Neuronal stem cell (in vitro differentiated cells): ENCODE results near the gene IFIT1B.

Source experiments
- DNase-seq: peaks from one replicate; pipeline ENCODE4 v3.0.0-alpha.2; 2013; ENCODE audit warnings: low spot score
- H2AFZ ChIP-seq: one replicate; pipeline ENCODE4 v1.6.1; 2013; ENCODE audit warnings: mild to moderate bottlenecking, low read length, inconsistent platforms
- H2AK5ac ChIP-seq: 2 replicates; pipeline ENCODE4 v1.6.1; 2013; ENCODE audit warnings: low read depth, mild to moderate bottlenecking, inconsistent platforms, low read length, moderate library complexity, mixed read lengths
- H2BK120ac ChIP-seq: 2 replicates; pipeline ENCODE4 v1.6.1; 2013; ENCODE audit warnings: low read depth, mild to moderate bottlenecking, inconsistent platforms, low read length, moderate library complexity, mixed read lengths
- H2BK12ac ChIP-seq: one replicate; pipeline ENCODE4 v1.6.1; 2013; ENCODE audit warnings: low read length, inconsistent platforms
- H2BK15ac ChIP-seq: 2 replicates; pipeline ENCODE4 v1.6.1; 2013; ENCODE audit warnings: mild to moderate bottlenecking, low read length, inconsistent platforms, mixed read lengths
- H2BK5ac ChIP-seq: one replicate; pipeline ENCODE4 v1.6.1; 2013; ENCODE audit warnings: inconsistent platforms, mild to moderate bottlenecking, low read length, moderate library complexity
- H3K14ac ChIP-seq: one replicate; pipeline ENCODE4 v1.6.1; 2013; ENCODE audit warnings: low read length, inconsistent platforms
- H3K18ac ChIP-seq: 2 replicates; pipeline ENCODE4 v1.6.1; 2013; ENCODE audit warnings: low read length, inconsistent platforms
- H3K23ac ChIP-seq: 2 replicates; pipeline ENCODE4 v1.6.1; 2013; ENCODE audit warnings: low read depth, mild to moderate bottlenecking, mixed read lengths, low read length, inconsistent platforms; ENCODE audit not compliant: poor library complexity
- H3K27ac ChIP-seq: replicated peaks from 3 replicates; pipeline ENCODE4 v1.5.1; 2013; ENCODE audit warnings: low read length, inconsistent platforms
- H3K27me3 ChIP-seq, 3 experiments: 2 replicates each; pipeline ENCODE4 v1.6.1; 2013; ENCODE audit warnings: low read length in 3 of 3, mild to moderate bottlenecking in 2 of 3, inconsistent platforms in 1 of 3, low read depth in 1 of 3, mixed read lengths in 1 of 3, moderate library complexity in 1 of 3; ENCODE audit not compliant: control insufficient read depth in 3 of 3, insufficient read depth in 3 of 3
- H3K36me3 ChIP-seq, 2 donors: replicated peaks in 1 of 2; 2 replicates each; pipeline ENCODE4 v1.6.1; 2013; ENCODE audit warnings: low read length in 2 of 2; ENCODE audit not compliant: control insufficient read depth in 2 of 2, insufficient read depth in 2 of 2
- H3K4ac ChIP-seq: 2 replicates; pipeline ENCODE4 v1.6.1; 2013; ENCODE audit warnings: inconsistent platforms, mild to moderate bottlenecking, low read length, moderate library complexity
- H3K4me1 ChIP-seq, 2 donors: 1 replicate in 1 of 2; 2 replicates in 1 of 2; pipeline ENCODE4 v1.6.1; 2013; ENCODE audit warnings: low read length in 2 of 2, low read depth in 1 of 2; ENCODE audit not compliant: control insufficient read depth in 2 of 2, insufficient read depth in 1 of 2
- H3K4me2 ChIP-seq: one replicate; pipeline ENCODE4 v1.6.1; 2013; ENCODE audit warnings: mild to moderate bottlenecking, low read length, inconsistent platforms; ENCODE audit not compliant: insufficient read depth, poor library complexity, severe bottlenecking
- H3K4me3 ChIP-seq, 2 donors: 2 replicates each; pipeline ENCODE4 v1.5.1; 2013; ENCODE audit warnings: low read length in 2 of 2, mild to moderate bottlenecking in 2 of 2, inconsistent platforms in 1 of 2, moderate library complexity in 1 of 2
- H3K79me1 ChIP-seq: one replicate; pipeline ENCODE4 v1.6.1; 2013; ENCODE audit warnings: low read depth, mild to moderate bottlenecking, inconsistent platforms, low read length, moderate library complexity
- H3K9ac ChIP-seq: one replicate; pipeline ENCODE4 v1.6.1; 2013; ENCODE audit warnings: mild to moderate bottlenecking, low read depth, low read length, inconsistent platforms; ENCODE audit not compliant: poor library complexity
- H3K9me3 ChIP-seq, 2 donors: replicated peaks in 1 of 2; 2 replicates each; pipeline versions ENCODE3 to v1.6.1; 2013; ENCODE audit warnings: low read length in 2 of 2, mild to moderate bottlenecking in 2 of 2, inconsistent platforms in 1 of 2, low read depth in 1 of 2, mixed read lengths in 1 of 2, moderate library complexity in 1 of 2; ENCODE audit not compliant: control insufficient read depth in 2 of 2, insufficient read depth in 1 of 2
- H4K8ac ChIP-seq: one replicate; pipeline ENCODE4 v1.6.1; 2013; ENCODE audit warnings: low read depth, mild to moderate bottlenecking, inconsistent platforms, low read length, moderate library complexity
- H4K91ac ChIP-seq: one replicate; pipeline ENCODE4 v1.6.1; 2013; ENCODE audit warnings: low read length, low read depth, mild to moderate bottlenecking, inconsistent platforms; ENCODE audit not compliant: poor library complexity
- WGBS, 2 donors: extraction: QIAGEN DNeasy Blood & Tissue Kit; methylation state at CpG; one replicate each; pipeline ENCODE4 v1.1.7; 2013; ENCODE audit warnings: missing lambda C conversion rate in 2 of 2, mixed read lengths in 1 of 2; ENCODE audit not compliant: insufficient read length in 2 of 2, insufficient replicate concordance in 1 of 2; ENCODE audit errors: extremely low coverage in 2 of 2; 5-methylcytosine and 5-hydroxymethylcytosine counted together

The IFIT1B gene

GRCh38 chr10:89419548-89419947 lies 41.7 kb downstream of the IFIT1B start:
- Histone ChIP-seq H4K91ac (no peak overlapping the region), H3K79me1 (no peaks in the 10 kb centered on the region), H3K9me3 (peaks cover 0 to 9% of the 10 kb centered on the region in 2 donors), H3K4me2 (no peak overlapping the region), H2AFZ (no peak overlapping the region), H3K27me3 (no peaks in the 10 kb centered on the region), H3K9ac (no peak overlapping the region), H3K23ac (no peak overlapping the region), H4K8ac (no peak overlapping the region), H2AK5ac (no peak overlapping the region), H3K14ac (no peak overlapping the region), H3K27ac (no peak overlapping the region), H2BK12ac (no peak overlapping the region), H3K4ac (no peak overlapping the region), H2BK15ac (no peak overlapping the region), H2BK120ac (no peak overlapping the region), H3K36me3 (peaks cover 4 to 39% of the 10 kb centered on the region in 2 donors), H3K4me1 (peaks cover 0 to 4% of the 10 kb centered on the region in 2 donors), H3K4me3 (no peak overlapping the region), H3K18ac (no peak overlapping the region), H2BK5ac (no peak overlapping the region)
- no peak for DNase-seq
- WGBS, 2 donors, result no CpG with 5 or more reads among the region's 3 CpGs

- no peak overlapping the region for H3K4ac ChIP-seq
- H3K14ac ChIP-seq, result no peak overlapping the region
- H3K4me3 ChIP-seq, result no peak overlapping the region
- H3K18ac ChIP-seq, result no peak overlapping the region
- no peak overlapping the region for H3K27ac ChIP-seq
- H3K36me3 ChIP-seq, result peaks cover 4 to 39% of the 10 kb centered on the region in 2 donors
- DNase-seq, result no peak
- peaks cover 0 to 5% of the 10 kb centered on the region in 2 donors for H3K9me3 ChIP-seq
- H3K4me2 ChIP-seq, result no peak overlapping the region
- H4K91ac ChIP-seq, result no peak overlapping the region
- no peak overlapping the region for H3K23ac ChIP-seq
- no CpG with 5 or more reads among the region's 2 CpGs for WGBS, 2 donors
- H2BK120ac ChIP-seq, result no peak overlapping the region
- H3K9ac ChIP-seq, result no peak overlapping the region
- H2AK5ac ChIP-seq, result no peak overlapping the region
- no peak overlapping the region for H2BK5ac ChIP-seq
- no peak overlapping the region for H2BK15ac ChIP-seq
- H2BK12ac ChIP-seq, result no peak overlapping the region
- H3K27me3 ChIP-seq, result no peaks in the 10 kb centered on the region
- peaks cover 0 to 1% of the 10 kb centered on the region in 2 donors for H3K4me1 ChIP-seq
- H4K8ac ChIP-seq, result no peak overlapping the region
- no peak overlapping the region for H2AFZ ChIP-seq
- no peaks in the 10 kb centered on the region for H3K79me1 ChIP-seq
These were observed 43.2 kb downstream of the IFIT1B start for GRCh38 chr10:89421018-89421476.

GRCh38 chr10:89425000-89425399 lies 47.1 kb downstream of the IFIT1B start:
- no peaks in the 10 kb centered on the region for H3K4me1 ChIP-seq
- H3K79me1 ChIP-seq, result no peaks in the 10 kb centered on the region
- no peak overlapping the region for H3K18ac ChIP-seq
- H3K27me3 ChIP-seq, result peaks cover 0 to 8% (median 0%) of the 10 kb centered on the region in 3 experiments
- H4K8ac ChIP-seq, result no peak overlapping the region
- no peak overlapping the region for H2BK15ac ChIP-seq
- no peak overlapping the region for H4K91ac ChIP-seq
- H3K9ac ChIP-seq, result no peak overlapping the region
- H3K4me3 ChIP-seq, result no peak overlapping the region
- no peak overlapping the region for H2BK5ac ChIP-seq
- no peak overlapping the region for H3K23ac ChIP-seq
- no peak for DNase-seq
- H3K14ac ChIP-seq, result no peak overlapping the region
- H2AK5ac ChIP-seq, result no peak overlapping the region
- H3K27ac ChIP-seq, result no peak overlapping the region
- H2AFZ ChIP-seq, result no peak overlapping the region
- peaks cover 0 to 13% of the 10 kb centered on the region in 2 donors for H3K36me3 ChIP-seq
- H2BK120ac ChIP-seq, result no peak overlapping the region
- no peak overlapping the region for H3K4ac ChIP-seq
- no peak overlapping the region for H3K4me2 ChIP-seq
- WGBS, 2 donors, result no CpG with 5 or more reads among the region's 5 CpGs
- H2BK12ac ChIP-seq, result no peak overlapping the region
- H3K9me3 ChIP-seq, result no peaks in the 10 kb centered on the region

GRCh38 chr10:89426230-89426868 lies 48.5 kb downstream of the IFIT1B start:
- H2AFZ ChIP-seq, result no peak overlapping the region
- no peak overlapping the region for H4K8ac ChIP-seq
- H3K27ac ChIP-seq, result no peak overlapping the region
- H2BK5ac ChIP-seq, result no peak overlapping the region
- H3K14ac ChIP-seq, result no peak overlapping the region
- H2AK5ac ChIP-seq, result no peak overlapping the region
- no peak overlapping the region for H3K23ac ChIP-seq
- no peak overlapping the region for H3K18ac ChIP-seq
- peaks cover 0 to 2% of the 10 kb centered on the region in 2 donors for H3K36me3 ChIP-seq
- H3K9me3 ChIP-seq, result no peaks in the 10 kb centered on the region
- DNase-seq, result peak; percentile 48
- H2BK15ac ChIP-seq, result no peak overlapping the region
- no peak overlapping the region for H3K4ac ChIP-seq
- H2BK120ac ChIP-seq, result no peak overlapping the region
- H4K91ac ChIP-seq, result no peak overlapping the region
- H3K27me3 ChIP-seq, result peaks cover 0 to 9% (median 0%) of the 10 kb centered on the region in 3 experiments
- WGBS, 2 donors, result no CpG with 5 or more reads among the region's 5 CpGs
- H3K4me1 ChIP-seq, result no peaks in the 10 kb centered on the region
- H3K4me3 ChIP-seq, result no peak overlapping the region
- no peak overlapping the region for H2BK12ac ChIP-seq
- H3K79me1 ChIP-seq, result no peaks in the 10 kb centered on the region
- no peak overlapping the region for H3K4me2 ChIP-seq
- no peak overlapping the region for H3K9ac ChIP-seq
